Astrocyte (in vitro differentiated cells and primary cell): ENCODE measurements around the gene MUC5AC.

Experiments
- EZH2 ChIP-seq: IDR thresholded peaks from 2 replicates; pipeline ENCODE4 v1.6.1; 2012; ENCODE audit warnings: mild to moderate bottlenecking, low read length, inconsistent platforms; ENCODE audit not compliant: insufficient read depth
- TF ChIP-seq, protein P1 (sequence below): IDR thresholded peaks from 2 replicates; pipeline ENCODE4 v1.5.1; 2011; ENCODE audit warnings: low read depth, mild to moderate bottlenecking, inconsistent platforms, low read length, moderate library complexity; ENCODE audit not compliant: insufficient read depth

DNA sequence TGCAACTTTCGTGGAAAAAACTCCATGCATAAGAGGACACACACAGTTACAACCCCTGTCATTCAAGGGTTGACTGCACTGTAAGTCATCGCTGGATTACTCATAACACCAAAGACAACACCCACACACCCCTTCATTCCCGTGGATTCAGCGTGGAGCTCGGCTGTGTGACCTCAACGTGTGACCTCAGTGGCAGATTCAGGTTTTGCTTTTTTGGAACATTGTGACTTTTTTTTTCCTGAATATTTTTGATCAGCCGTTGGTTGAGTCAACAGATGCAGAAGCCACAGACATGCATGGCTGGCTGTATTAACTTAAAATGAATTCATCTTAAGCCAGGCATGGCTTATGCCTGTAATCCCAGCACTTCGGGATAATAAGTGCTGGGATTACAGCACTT, 19.7 kb upstream of the MUC5AC start:
- TF ChIP-seq EZH2: no peak
- TF ChIP-seq, protein P1, sequence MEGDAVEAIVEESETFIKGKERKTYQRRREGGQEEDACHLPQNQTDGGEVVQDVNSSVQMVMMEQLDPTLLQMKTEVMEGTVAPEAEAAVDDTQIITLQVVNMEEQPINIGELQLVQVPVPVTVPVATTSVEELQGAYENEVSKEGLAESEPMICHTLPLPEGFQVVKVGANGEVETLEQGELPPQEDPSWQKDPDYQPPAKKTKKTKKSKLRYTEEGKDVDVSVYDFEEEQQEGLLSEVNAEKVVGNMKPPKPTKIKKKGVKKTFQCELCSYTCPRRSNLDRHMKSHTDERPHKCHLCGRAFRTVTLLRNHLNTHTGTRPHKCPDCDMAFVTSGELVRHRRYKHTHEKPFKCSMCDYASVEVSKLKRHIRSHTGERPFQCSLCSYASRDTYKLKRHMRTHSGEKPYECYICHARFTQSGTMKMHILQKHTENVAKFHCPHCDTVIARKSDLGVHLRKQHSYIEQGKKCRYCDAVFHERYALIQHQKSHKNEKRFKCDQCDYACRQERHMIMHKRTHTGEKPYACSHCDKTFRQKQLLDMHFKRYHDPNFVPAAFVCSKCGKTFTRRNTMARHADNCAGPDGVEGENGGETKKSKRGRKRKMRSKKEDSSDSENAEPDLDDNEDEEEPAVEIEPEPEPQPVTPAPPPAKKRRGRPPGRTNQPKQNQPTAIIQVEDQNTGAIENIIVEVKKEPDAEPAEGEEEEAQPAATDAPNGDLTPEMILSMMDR: no peak
